M059J (cell line): ENCODE results near the gene FBN1. TPM values are rescaled to one million over a fixed set of nuclear protein-coding genes. Genes with fewer than 3 reads are reported as not detected.

Experiments
- DNase-seq: peaks from one replicate; pipeline ENCODE4 v3.0.0-alpha.2; 2012; ENCODE audit warnings: low read depth
- total RNA-seq: library from RNA; depleted of rRNA; stranded (reverse); fragments of >200 nt; shearing (Covaris generic); gene quantifications from 2 replicates; pipeline ENCODE4 v1.2.3, GENCODE V29; 2014

Gene FBN1
- total RNA-seq, 1 experiment from 2014 or later: 123 TPM

GRCh38 chr15:48622237-48622636 is 23.3 kb downstream of the FBN1 start:
- no peak for DNase-seq

GRCh38 chr15:48619446-48619845 is 26.1 kb downstream of the FBN1 start:
- DNase-seq: no peak

- peak; percentile 59 for DNase-seq
Measured at GRCh38 chr15:48617619-48618018, 27.9 kb downstream of the FBN1 start.

- DNase-seq: no peak
Measured at GRCh38 chr15:48616216-48616615, 29.3 kb downstream of the FBN1 start.

GRCh38 chr15:48614051-48614450 is 31.5 kb downstream of the FBN1 start:
- no peak for DNase-seq

- no peak for DNase-seq
Measured at GRCh38 chr15:48609486-48609885, 36.0 kb downstream of the FBN1 start.

- no peak for DNase-seq
Measured at GRCh38 chr15:48607846-48608245, 37.7 kb downstream of the FBN1 start.

- DNase-seq: no peak
Measured at GRCh38 chr15:48604567-48604966, 40.9 kb downstream of the FBN1 start.

GRCh38 chr15:48603922-48604321 is 41.6 kb downstream of the FBN1 start:
- no peak for DNase-seq

GRCh38 chr15:48603123-48603500 is 42.4 kb downstream of the FBN1 start:
- peak; percentile 39 for DNase-seq

GRCh38 chr15:48602358-48603122 is 43.0 kb downstream of the FBN1 start:
- DNase-seq: peak; percentile 79

GRCh38 chr15:48601095-48601494 is 44.4 kb downstream of the FBN1 start:
- no peak for DNase-seq

GRCh38 chr15:48596841-48597240 is 48.7 kb downstream of the FBN1 start:
- no peak for DNase-seq

GRCh38 chr15:48596415-48596814 is 49.1 kb downstream of the FBN1 start:
- no peak for DNase-seq

GRCh38 chr15:48595981-48596380 is 49.5 kb downstream of the FBN1 start:
- DNase-seq: no peak

GRCh38 chr15:48592933-48593332 is 52.6 kb downstream of the FBN1 start:
- DNase-seq: peak; percentile 14

GRCh38 chr15:48592221-48592731 is 53.2 kb downstream of the FBN1 start:
- DNase-seq: peak; percentile 97

- DNase-seq: no peak
Measured at GRCh38 chr15:48590723-48591122, 54.8 kb downstream of the FBN1 start.

- DNase-seq: no peak
Measured at GRCh38 chr15:48584812-48585563, 60.5 kb downstream of the FBN1 start.

GRCh38 chr15:48584090-48584811 is 61.3 kb downstream of the FBN1 start:
- DNase-seq: no peak

- peak; percentile 95 for DNase-seq
Measured at GRCh38 chr15:48582452-48583247, 62.9 kb downstream of the FBN1 start.

- no peak for DNase-seq
Measured at GRCh38 chr15:48581219-48581618, 64.3 kb downstream of the FBN1 start.
